Measurements from ENCODE around the gene SLC17A8.

SLC17A8 gene

DNA sequence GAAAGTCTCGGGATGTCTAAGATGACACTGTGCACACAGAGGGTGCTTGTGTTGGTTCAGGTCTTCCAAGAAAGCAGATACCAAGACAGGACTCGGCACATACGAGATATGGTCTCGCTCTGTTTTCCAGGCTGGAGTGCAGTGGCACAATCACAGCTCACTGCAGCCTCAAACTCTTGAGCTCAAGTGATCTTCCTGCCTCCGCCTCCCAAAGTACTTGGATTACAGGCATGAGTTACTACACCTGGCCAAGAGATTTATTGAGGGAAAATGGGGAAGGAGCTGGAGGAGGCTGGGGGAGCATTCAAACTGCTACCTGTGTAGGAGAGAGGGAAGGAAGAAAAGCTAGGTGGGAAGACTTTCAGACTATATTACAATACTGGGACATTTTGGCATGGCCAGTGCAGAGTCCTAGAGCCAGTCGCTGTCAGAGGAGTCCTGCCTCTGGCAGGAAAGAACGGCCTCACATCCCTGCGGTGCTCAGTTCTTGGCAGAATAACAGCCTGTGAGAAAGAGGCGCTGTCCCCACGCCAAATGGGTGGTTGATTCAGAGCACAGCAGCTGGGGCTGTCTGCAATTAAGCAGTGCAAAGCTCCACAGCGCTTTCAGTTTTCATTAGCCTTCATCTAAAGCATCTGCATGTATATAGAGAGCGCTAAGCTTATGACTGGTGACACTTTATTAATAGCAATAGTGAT, 18.3 kb downstream of the SLC17A8 start:
- no peak for TF ChIP-seq POLR2AphosphoS5 (IDR thresholded peaks at IDR 0.05; ENCODE audit: low read depth, low read length)
- no peak for TF ChIP-seq POLR2A (IDR thresholded peaks at IDR 0.05; ENCODE audit: low read depth, low read length)
- no peak for TF ChIP-seq TAF1 (IDR thresholded peaks at IDR 0.05; ENCODE audit: borderline replicate concordance, low read depth, low read length)
- DNase-seq (ENCODE audit: insufficient read length) (no peak), FAIRE-seq (no peak)

DNA sequence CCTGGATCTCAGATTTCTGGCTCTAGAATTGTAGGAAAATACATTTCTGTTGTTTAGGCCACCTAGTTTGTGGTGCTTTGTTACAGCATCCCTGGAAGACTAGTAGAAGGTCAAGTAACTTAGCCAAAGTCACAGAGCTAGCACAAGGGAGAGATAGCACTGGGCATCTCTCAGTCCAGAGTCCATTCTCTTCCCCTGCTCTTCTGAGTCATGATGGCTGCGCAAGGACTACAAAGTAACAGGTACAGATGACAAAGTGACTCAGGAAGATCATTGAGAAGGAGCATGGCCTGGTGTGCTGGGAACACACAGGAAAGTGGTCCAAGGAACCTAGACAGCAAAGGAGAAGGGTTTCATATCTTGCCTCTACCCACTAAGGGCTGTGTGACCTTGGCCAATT, 19.3 kb downstream of the SLC17A8 start:
- TF ChIP-seq POLR2AphosphoS5 (IDR thresholded peaks at IDR 0.05; ENCODE audit: low read depth, low read length) = no peak
- no peak for TF ChIP-seq POLR2A (IDR thresholded peaks at IDR 0.05; ENCODE audit: low read depth, low read length)
- TF ChIP-seq TAF1 (IDR thresholded peaks at IDR 0.05; ENCODE audit: borderline replicate concordance, low read depth, low read length) = no peak
- no peak for FAIRE-seq
- DNase-seq (ENCODE audit: insufficient read length) = no peak

DNA sequence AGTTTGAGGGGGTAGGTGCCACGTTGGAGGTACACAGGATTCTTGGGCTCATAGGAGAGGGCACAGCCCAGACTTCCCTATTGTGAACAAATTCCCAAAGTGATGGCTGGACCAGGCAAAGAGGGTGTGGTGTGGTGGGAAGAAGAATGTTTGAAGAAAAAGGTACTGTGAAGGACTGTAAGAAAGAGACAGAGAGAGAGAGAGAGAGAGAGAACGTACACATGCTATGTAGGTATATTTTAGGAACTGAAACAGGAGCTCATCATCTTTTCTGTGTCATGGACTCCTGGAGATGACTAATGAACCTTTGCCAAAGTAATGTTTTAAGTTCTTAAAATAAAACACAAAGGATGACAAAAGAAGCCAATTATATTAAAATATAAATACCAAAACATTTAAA, 24.5 kb downstream of the SLC17A8 start:
- TF ChIP-seq POLR2AphosphoS5 (IDR thresholded peaks at IDR 0.05; ENCODE audit: low read depth, low read length) (no peak), POLR2A (IDR thresholded peaks at IDR 0.05; ENCODE audit: low read depth, low read length) (no peak), TAF1 (IDR thresholded peaks at IDR 0.05; ENCODE audit: borderline replicate concordance, low read depth, low read length) (no peak)
- FAIRE-seq (no peak), DNase-seq (ENCODE audit: insufficient read length) (no peak)

DNA sequence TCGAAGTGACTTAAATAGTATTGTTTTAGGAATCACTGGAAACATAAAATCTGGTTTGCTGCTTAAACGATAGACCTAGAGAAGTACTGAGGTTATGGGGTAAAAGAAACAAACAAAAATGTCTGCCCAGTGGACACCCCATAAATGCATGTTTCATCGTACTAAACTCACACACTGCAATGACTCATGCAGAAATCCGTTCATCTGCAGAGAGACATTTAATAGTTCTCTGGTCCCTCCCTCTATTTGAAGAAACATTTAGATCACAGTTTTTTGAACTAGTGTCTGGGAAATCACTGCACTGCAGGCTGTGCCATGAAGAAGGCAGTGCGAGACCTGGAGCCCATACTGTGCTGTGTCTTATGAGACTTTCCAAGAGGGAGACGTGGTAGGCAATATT, 25.5 kb downstream of the SLC17A8 start:
- FAIRE-seq (no peak), DNase-seq (ENCODE audit: insufficient read length) (no peak)
- TF ChIP-seq POLR2AphosphoS5 (IDR thresholded peaks at IDR 0.05; ENCODE audit: low read depth, low read length) (no peak), TAF1 (IDR thresholded peaks at IDR 0.05; ENCODE audit: borderline replicate concordance, low read depth, low read length) (no peak), POLR2A (IDR thresholded peaks at IDR 0.05; ENCODE audit: low read depth, low read length) (no peak)

DNA sequence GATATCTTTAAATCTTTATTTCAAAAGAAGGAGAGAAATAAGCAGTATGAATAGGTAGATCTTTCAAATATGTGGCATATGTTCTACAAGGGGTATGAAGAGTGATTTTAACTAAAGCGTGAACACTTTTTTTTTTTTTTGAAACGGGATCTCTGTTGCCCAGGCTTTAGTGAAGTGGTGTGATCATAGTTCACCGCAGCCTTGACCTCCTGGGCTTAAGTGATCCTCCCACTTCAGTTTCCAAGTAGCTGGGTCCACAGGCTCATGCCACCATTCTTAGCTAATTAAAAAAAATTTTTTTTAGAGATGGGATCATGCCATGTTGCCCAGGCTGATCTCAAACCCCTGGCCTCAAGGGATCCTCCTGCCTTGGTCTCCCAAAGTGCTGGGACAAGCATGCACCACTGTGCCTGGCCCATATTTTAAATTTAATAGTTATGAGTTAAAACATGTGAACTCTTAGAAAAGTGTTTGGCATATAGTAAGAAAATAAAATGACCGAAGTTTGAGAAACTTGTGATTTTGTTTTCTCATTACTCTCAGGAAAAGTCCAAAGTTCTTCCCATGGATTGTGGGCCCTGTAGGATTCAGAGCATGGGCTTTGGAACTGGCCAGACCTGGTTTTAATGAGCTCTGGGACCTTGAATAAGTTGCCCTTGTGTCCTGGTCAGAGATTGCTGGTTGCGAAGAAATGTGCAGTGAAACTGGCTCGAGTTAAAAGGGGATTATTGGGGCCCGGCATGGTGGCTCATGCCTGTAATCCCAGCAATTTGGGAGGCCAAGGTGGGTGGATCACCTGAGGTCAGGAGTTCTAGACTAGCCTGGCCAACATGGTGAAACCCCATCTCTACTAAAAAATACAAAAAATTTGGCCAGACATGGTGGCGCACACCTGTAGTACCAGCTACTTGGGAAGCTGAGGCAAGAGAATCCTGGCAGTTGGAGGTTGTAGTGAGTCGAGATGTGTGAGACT, 27.0 kb downstream of the SLC17A8 start:
- FAIRE-seq = no peak
- no peak for DNase-seq (ENCODE audit: insufficient read length)
- TF ChIP-seq TAF1 (IDR thresholded peaks at IDR 0.05; ENCODE audit: borderline replicate concordance, low read depth, low read length) (no peak), POLR2A (IDR thresholded peaks at IDR 0.05; ENCODE audit: low read depth, low read length) (no peak), POLR2AphosphoS5 (IDR thresholded peaks at IDR 0.05; ENCODE audit: low read depth, low read length) (no peak)

DNA sequence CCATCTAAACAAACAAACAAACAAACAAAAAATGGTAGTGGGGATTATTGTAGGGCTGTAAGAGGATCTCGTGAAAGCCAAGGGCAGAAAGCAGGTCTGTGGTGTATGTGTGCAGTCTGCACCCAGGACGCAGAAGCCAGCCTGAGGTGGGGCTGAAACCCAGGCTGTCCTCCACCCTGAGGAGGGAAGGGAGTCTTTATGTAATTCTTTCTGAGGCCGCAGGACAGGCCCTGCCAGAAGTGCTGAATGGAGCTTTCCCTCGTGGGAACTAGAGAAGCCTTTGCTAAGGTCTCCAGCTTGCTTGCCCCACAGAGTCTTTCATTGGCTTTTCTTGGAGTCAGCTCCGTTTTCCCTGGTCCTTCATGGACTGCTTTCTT, 27.7 kb downstream of the SLC17A8 start:
- no peak for DNase-seq (ENCODE audit: insufficient read length)
- no peak for FAIRE-seq
- no peak for TF ChIP-seq TAF1 (IDR thresholded peaks at IDR 0.05; ENCODE audit: borderline replicate concordance, low read depth, low read length)
- TF ChIP-seq POLR2A (IDR thresholded peaks at IDR 0.05; ENCODE audit: low read depth, low read length) = no peak
- no peak for TF ChIP-seq POLR2AphosphoS5 (IDR thresholded peaks at IDR 0.05; ENCODE audit: low read depth, low read length)

DNA sequence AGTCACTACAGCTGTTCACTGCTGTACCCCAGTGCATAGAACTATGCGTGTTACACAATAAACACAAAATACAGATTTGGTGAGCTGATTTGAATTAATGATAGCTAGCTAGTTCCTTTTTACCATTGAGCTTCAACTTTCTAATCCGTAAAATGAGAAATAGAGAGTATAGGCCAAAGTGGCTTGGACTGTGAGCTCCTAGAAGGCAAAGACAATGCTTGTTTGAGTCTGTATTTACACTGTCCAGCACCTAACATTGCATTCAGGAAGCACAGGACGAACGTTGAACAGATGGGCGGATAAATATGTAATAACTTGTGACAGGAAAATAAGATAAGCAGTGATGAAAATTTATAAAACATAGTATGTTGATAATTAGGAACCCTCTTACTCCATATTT, 31.5 kb downstream of the SLC17A8 start:
- no peak for FAIRE-seq
- no peak for TF ChIP-seq POLR2AphosphoS5 (IDR thresholded peaks at IDR 0.05; ENCODE audit: low read depth, low read length)
- TF ChIP-seq TAF1 (IDR thresholded peaks at IDR 0.05; ENCODE audit: borderline replicate concordance, low read depth, low read length) = no peak
- TF ChIP-seq POLR2A (IDR thresholded peaks at IDR 0.05; ENCODE audit: low read depth, low read length) = no peak
- DNase-seq (ENCODE audit: insufficient read length) = no peak

DNA sequence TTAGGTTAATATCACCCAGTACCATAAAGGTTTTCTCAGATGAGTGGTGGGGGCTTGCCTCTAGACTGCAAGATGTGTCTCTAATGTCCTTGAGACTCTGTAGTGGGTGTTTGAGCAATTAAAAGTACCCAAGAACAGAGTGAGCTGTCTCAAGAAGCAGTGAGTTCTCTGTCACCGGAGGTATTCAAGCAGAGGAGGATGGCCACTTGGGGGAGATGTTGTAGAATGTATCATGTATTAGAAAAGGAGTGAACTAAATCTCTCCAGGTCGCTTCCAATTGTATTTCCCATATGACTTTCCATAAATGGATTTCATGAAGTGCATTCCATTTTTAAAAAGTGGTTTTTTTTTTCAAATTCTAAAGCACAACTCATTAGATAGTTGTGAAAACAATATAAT, 35.0 kb downstream of the SLC17A8 start:
- FAIRE-seq (no peak), DNase-seq (ENCODE audit: insufficient read length) (no peak)
- TF ChIP-seq POLR2A (IDR thresholded peaks at IDR 0.05; ENCODE audit: low read depth, low read length) = no peak

DNA sequence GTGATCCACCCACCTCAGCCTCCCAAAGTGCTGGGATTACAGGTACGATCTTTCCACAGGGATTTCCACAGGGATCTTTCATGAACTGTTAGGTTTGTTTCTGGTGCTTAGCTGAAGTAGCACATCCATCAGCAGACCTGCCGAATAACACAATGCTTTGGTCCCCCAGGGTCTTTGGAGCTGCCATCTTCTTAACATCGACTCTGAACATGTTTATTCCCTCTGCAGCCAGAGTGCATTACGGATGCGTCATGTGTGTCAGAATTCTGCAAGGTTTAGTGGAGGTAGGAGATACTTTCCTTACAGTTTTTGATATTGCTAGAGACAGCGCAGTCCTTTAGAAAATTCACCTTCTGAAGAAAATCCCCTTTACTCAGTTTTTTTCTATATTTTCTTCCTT, 36.3 kb downstream of the SLC17A8 start:
- no peak for FAIRE-seq
- no peak for TF ChIP-seq POLR2AphosphoS5 (IDR thresholded peaks at IDR 0.05; ENCODE audit: low read depth, low read length)
- no peak for TF ChIP-seq POLR2A (IDR thresholded peaks at IDR 0.05; ENCODE audit: low read depth, low read length)
- no peak for TF ChIP-seq TAF1 (IDR thresholded peaks at IDR 0.05; ENCODE audit: borderline replicate concordance, low read depth, low read length)

DNA sequence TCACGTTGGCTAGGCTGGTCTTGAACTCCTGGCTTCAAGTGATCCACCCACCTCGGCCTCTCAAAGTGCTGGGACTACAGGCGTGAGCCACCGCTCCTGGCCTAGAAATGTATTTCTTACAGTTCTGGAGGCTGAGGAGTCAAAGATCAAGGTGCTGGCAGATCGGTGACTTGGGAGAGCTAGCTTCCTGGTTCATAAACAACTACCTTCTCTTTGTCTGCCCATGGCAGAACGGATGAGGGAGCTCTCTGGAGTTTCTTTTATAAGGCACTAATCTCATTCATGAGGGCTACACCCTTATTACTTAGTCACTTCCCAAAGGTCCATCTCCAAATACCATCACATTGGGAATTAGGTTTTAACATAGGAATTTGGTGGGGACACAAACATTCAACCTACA, 38.9 kb downstream of the SLC17A8 start:
- TF ChIP-seq TAF1 (IDR thresholded peaks at IDR 0.05; ENCODE audit: borderline replicate concordance, low read depth, low read length) (no peak), POLR2AphosphoS5 (IDR thresholded peaks at IDR 0.05; ENCODE audit: low read depth, low read length) (no peak), POLR2A (IDR thresholded peaks at IDR 0.05; ENCODE audit: low read depth, low read length) (no peak)
- DNase-seq (ENCODE audit: insufficient read length) (no peak), FAIRE-seq (no peak)

More for the DNA sequence above, 36.3 kb downstream of the SLC17A8 start:
- DNase-seq (ENCODE audit: insufficient read length) = no peak

DNA sequence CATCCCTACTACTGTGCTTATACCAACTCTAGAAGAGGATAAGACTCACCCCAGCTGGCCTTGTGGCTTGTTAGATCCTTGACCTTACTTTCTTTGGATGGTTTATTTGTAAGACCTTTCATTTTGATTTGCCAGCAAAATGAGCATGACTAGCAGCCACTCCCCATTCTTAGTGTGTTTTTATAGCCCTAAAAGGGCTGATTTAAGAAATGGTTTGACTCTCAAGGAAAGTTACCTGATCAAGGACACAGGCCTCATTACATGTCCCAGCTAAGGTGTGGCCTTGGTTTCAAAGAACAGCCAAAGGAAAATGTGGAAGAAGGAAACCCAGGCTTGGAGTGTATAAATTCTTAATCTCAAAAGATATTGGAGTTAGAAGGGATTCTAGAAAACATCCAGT, 41.4 kb downstream of the SLC17A8 start:
- FAIRE-seq (no peak), DNase-seq (ENCODE audit: insufficient read length) (no peak)
- TF ChIP-seq POLR2AphosphoS5 (IDR thresholded peaks at IDR 0.05; ENCODE audit: low read depth, low read length) (no peak), POLR2A (IDR thresholded peaks at IDR 0.05; ENCODE audit: low read depth, low read length) (no peak), TAF1 (IDR thresholded peaks at IDR 0.05; ENCODE audit: borderline replicate concordance, low read depth, low read length) (no peak)

DNA sequence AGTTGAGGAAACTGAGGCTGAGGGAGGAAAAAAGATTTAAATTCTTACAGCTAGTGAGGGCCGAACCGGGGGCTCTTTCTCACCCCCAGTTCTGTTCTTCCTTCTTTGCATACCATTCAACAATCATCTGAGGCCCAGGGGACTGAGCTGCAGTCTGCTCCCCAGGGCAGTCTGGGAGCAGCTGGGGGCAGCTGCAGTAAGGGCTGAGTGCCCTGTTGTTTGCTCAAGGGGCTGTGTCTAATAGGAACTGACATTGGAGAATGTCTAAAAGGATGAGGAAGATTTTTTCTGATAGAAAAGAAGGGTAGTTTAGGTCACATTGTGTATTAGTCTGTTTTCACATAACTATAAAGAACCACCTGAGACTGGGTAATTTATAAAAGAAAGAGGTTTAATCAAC, 42.2 kb downstream of the SLC17A8 start:
- FAIRE-seq (no peak), DNase-seq (ENCODE audit: insufficient read length) (no peak)
- TF ChIP-seq POLR2A (IDR thresholded peaks at IDR 0.05; ENCODE audit: low read depth, low read length) (no peak), TAF1 (IDR thresholded peaks at IDR 0.05; ENCODE audit: borderline replicate concordance, low read depth, low read length) (no peak)
